SHP77 treated with DMSO at 0.1 percent for 48 hours (cell line): ENCODE measurements around the gene CEP97.

Source experiments
- DNase-seq: peaks from one replicate; lab custom pipeline; 2025; lab: John Stamatoyannopoulos, UW

Gene CEP97

DNA sequence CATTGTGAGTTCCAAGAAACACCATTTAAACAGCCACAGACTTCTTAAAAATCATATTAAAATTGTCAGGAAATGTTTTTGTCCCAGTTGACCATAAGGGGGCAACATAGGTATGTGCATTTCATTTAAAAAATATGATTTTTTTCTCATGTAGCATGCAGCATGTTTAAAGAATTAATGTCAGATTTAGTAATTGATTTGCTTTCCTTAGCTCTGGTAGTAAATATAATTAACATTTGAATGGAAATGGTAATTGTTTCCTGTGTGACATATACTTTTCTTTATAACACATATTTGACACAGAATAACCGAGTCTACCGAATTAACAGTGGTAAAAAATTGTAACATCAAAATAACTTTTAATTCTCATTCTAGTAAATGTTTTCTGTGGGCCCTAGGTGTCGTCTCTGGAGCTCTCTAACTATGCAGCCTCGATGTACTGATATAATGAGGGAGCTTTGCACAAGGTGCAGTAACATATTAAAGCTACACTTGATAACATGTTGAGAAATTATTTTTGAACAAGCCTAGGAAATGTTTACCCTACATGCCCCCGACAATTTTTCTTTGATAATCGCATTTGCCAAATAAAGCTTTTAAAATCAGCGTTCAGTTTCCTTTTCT, 89.5 kb downstream of the CEP97 start:
- no peak for DNase-seq

GRCh38 chr3:101814835-101815234, 90.4 kb downstream of the CEP97 start:
- DNase-seq: no peak

DNA sequence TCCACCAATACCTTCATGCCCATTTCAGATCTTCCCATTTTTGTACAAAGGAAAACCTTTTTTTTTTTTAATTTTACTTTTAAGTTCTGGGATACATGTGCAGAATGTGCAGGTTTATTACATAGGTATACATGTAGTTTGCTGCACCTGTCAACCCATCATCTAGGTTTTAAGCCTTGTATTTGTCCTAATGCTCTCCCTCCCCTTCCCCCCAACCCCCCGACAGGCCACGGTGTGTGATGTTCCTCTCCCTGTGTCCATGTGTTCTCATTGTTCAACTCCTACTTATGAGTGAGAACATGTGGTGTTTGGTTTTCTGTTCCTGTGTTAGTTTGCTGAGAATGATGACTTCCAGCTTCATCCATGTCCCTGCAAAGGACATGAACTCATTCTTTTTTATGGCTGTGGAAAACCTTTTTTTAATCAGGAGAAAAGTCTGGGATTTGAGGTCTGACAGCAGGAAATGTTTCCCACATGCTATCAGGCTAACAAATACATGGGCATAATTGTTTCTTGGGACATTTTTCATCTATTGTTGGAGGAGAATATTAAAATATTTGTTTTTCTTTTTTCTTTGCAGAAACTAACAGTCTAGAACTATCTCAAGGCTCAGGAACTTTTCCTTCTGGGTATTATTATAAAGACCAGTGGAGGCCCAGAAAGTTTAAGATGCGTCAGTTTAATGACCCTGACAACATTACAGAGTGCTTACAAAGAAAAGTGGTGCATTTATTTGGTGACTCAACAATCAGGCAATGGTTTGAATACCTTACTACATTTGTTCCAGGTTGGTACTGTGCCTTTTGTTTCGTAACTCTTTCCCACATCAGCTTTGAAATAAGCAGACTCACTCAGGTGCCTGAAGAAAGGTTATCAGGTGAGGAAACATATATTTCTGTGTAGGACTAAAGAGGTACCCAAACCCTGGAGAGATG, 92.1 kb downstream of the CEP97 start:
- DNase-seq: no peak

DNA sequence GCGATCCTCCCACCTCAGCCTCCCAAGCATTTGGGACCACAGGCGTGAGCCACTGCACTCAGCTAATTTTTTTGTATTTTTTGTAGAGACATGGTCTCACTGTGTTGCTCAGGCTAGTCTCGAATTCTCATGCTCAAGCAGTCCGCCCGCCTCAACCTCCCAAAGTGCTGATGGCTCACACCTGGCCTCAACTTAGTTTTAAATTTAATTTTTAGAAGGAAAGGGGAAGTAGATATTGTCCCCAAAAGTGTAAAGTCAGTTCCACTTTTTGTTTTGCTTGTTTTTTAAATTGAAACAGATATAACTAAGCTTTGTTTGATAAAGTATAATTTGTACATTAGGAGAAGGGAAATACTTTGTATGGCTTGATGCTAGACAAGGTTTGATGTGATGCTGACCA, 93.6 kb downstream of the CEP97 start:
- DNase-seq: no peak

GRCh38 chr3:101819649-101820206, 95.3 kb downstream of the CEP97 start:
- no peak for DNase-seq
